Right ventricle myocardium superior (tissue), 1 donor: Measurements from ENCODE around the gene CNIH3. TPM values are rescaled to one million over a fixed set of nuclear protein-coding genes. Genes with fewer than 3 reads are reported as not detected.

Source experiments
- ATAC-seq: fragments of 200-7000 bp; cut with Tn5 transposase; one replicate; pipeline ENCODE4 v1.9.1; 2020; ENCODE audit warnings: mild to moderate bottlenecking; ENCODE audit not compliant: poor library complexity
- DNase-seq: peaks from one replicate; pipeline ENCODE4 v3.0.0-alpha.2; 2020
- intact Hi-C: fragments of 100-400 bp; cut with DNase I; formaldehyde crosslinking; loops from one replicate; pipeline ENCODE4 v1.11.2; 2022
- total RNA-seq: library from RNA; stranded (reverse); fragmentation: NEBNext Ultra II Directional; extraction: Animal tissue kit (Norgen Biotek cat#: 25700); gene quantifications from one replicate; pipeline ENCODE4 v1.2.1, GENCODE V29; 2021
- donor health status: DM: no; HTN: yes; CAD: no; lungs with severe emphysema.

Gene CNIH3
- total RNA-seq, 1 donor from 2014 or later = 1.2 TPM

GRCh38 chr1:224731633-224732032 lies 115.5 kb downstream of the CNIH3 start:
- DNase-seq (no peak), ATAC-seq (no peak)
- intact Hi-C loops = no loop called here

- intact Hi-C loops = no loop called here
- no peak for ATAC-seq
Observed at GRCh38 chr1:224732377-224733026, 116.4 kb downstream of the CNIH3 start.

GRCh38 chr1:224733027-224733911 lies 117.2 kb downstream of the CNIH3 start:
- intact Hi-C loops = no loop called here
- peak; percentile 87 for ATAC-seq
- no peak for DNase-seq

More at GRCh38 chr1:224732377-224733026, 116.4 kb downstream of the CNIH3 start:
- no peak for DNase-seq

GRCh38 chr1:224734261-224734935 lies 118.3 kb downstream of the CNIH3 start:
- ATAC-seq (no peak), DNase-seq (no peak)
- intact Hi-C loops = no loop called here

GRCh38 chr1:224735159-224735558 lies 119.0 kb downstream of the CNIH3 start:
- intact Hi-C loops = no loop called here
- ATAC-seq (no peak), DNase-seq (no peak)

GRCh38 chr1:224736619-224737352 lies 120.7 kb downstream of the CNIH3 start:
- intact Hi-C loops = no loop called here
- peak; percentile 46 for DNase-seq
- ATAC-seq = peak; percentile 38

GRCh38 chr1:224737353-224737727 lies 121.2 kb downstream of the CNIH3 start:
- ATAC-seq (no peak), DNase-seq (no peak)
- intact Hi-C loops = no loop called here

- ATAC-seq = no peak
- intact Hi-C loops = no loop called here
- no peak for DNase-seq
Observed at GRCh38 chr1:224739303-224739996, 123.3 kb downstream of the CNIH3 start.

- intact Hi-C loops = no loop called here
- DNase-seq (no peak), ATAC-seq (no peak)
Observed at GRCh38 chr1:224739997-224740684, 124.0 kb downstream of the CNIH3 start.

- DNase-seq (no peak), ATAC-seq (no peak)
- intact Hi-C loops = no loop called here
Observed at GRCh38 chr1:224740685-224741052, 124.6 kb downstream of the CNIH3 start.

GRCh38 chr1:224742349-224742748 lies 126.2 kb downstream of the CNIH3 start:
- ATAC-seq = no peak
- intact Hi-C loops = no loop called here
- DNase-seq = no peak

GRCh38 chr1:224743608-224744164 lies 127.6 kb downstream of the CNIH3 start:
- intact Hi-C loops = no loop called here
- DNase-seq (no peak), ATAC-seq (no peak)

GRCh38 chr1:224744521-224744920 lies 128.4 kb downstream of the CNIH3 start:
- no peak for DNase-seq
- intact Hi-C loops = no loop called here
- no peak for ATAC-seq

- DNase-seq = no peak
- intact Hi-C loops = no loop called here
- ATAC-seq = no peak
Observed at GRCh38 chr1:224745394-224745793, 129.3 kb downstream of the CNIH3 start.

- no peak for DNase-seq
- ATAC-seq = no peak
- intact Hi-C loops = no loop called here
Observed at GRCh38 chr1:224745924-224746323, 129.8 kb downstream of the CNIH3 start.

GRCh38 chr1:224747578-224747977 lies 131.5 kb downstream of the CNIH3 start:
- intact Hi-C loops = no loop called here
- ATAC-seq = no peak
- DNase-seq = no peak

- intact Hi-C loops = no loop called here
- ATAC-seq = no peak
Observed at GRCh38 chr1:224749916-224750315, 133.8 kb downstream of the CNIH3 start.

More at GRCh38 chr1:224749916-224750315, 133.8 kb downstream of the CNIH3 start:
- no peak for DNase-seq
